Parathyroid adenoma (tissue), 2 donors: ENCODE measurements around the gene SPOCK1.

Experiments used
- H2AFZ ChIP-seq: fragments of 300-600 bp; sonication (generic); one replicate; pipeline ENCODE4 v1.7.0; 2017; ENCODE audit warnings: antibody characterized with exemption, mild to moderate bottlenecking
- H3K27ac ChIP-seq: fragments of 300-600 bp; sonication (generic); one replicate; pipeline ENCODE4 v1.7.0; 2017
- H3K27me3 ChIP-seq: fragments of 300-600 bp; sonication (generic); one replicate; pipeline ENCODE4 v1.7.0; 2017; ENCODE audit warnings: low read length; ENCODE audit not compliant: control insufficient read depth, insufficient read depth
- H3K36me3 ChIP-seq: fragments of 300-600 bp; sonication (generic); one replicate; pipeline ENCODE4 v1.7.0; 2017; ENCODE audit warnings: low read length; ENCODE audit not compliant: control insufficient read depth, insufficient read depth
- H3K4me1 ChIP-seq: fragments of 300-600 bp; sonication (generic); one replicate; pipeline ENCODE4 v1.7.0; 2017; ENCODE audit warnings: control low read depth
- H3K4me2 ChIP-seq: fragments of 300-600 bp; sonication (generic); one replicate; pipeline ENCODE4 v1.7.0; 2017; ENCODE audit warnings: low read length
- H3K4me3 ChIP-seq: fragments of 300-600 bp; sonication (generic); one replicate; pipeline ENCODE4 v1.7.0; 2017; ENCODE audit warnings: low read depth, low read length
- H3K79me2 ChIP-seq: fragments of 300-600 bp; sonication (generic); one replicate; pipeline ENCODE4 v1.7.0; 2017; ENCODE audit warnings: control low read depth
- H3K9ac ChIP-seq: fragments of 300-600 bp; sonication (generic); one replicate; pipeline ENCODE4 v1.7.0; 2017; ENCODE audit warnings: mild to moderate bottlenecking
- H3K9me3 ChIP-seq: fragments of 300-600 bp; sonication (generic); one replicate; pipeline ENCODE4 v1.7.0; 2017; ENCODE audit warnings: low read length; ENCODE audit not compliant: control insufficient read depth
- CTCF ChIP-seq: fragments of 300-600 bp; sonication (generic); IDR thresholded peaks from one replicate; pipeline ENCODE4 v1.7.0; 2017; ENCODE audit warnings: antibody characterized with exemption, mild to moderate bottlenecking
- donor health status: primary hyperparathyroidism.

SPOCK1 gene

GRCh38 chr5:137190031-137190430 lies 309.1 kb downstream of the SPOCK1 start:
- Histone ChIP-seq H2AFZ (no peak overlapping the region), H3K27me3 (no peaks in the 10 kb centered on the region), H3K27ac (no peak overlapping the region), H3K79me2 (no peaks in the 10 kb centered on the region), H3K4me3 (no peak overlapping the region), H3K9ac (no peak overlapping the region), H3K36me3 (no peaks in the 10 kb centered on the region), H3K4me2 (no peak overlapping the region), H3K9me3 (no peaks in the 10 kb centered on the region), H3K4me1 (no peaks in the 10 kb centered on the region)
- no peak for TF ChIP-seq CTCF

- Histone ChIP-seq H3K79me2 (no peaks in the 10 kb centered on the region), H3K9ac (no peak overlapping the region), H3K4me1 (no peaks in the 10 kb centered on the region), H3K27me3 (no peaks in the 10 kb centered on the region), H2AFZ (no peak overlapping the region), H3K27ac (no peak overlapping the region), H3K4me2 (no peak overlapping the region), H3K36me3 (no peaks in the 10 kb centered on the region), H3K9me3 (no peaks in the 10 kb centered on the region), H3K4me3 (no peak overlapping the region)
- no peak for TF ChIP-seq CTCF
Observed at GRCh38 chr5:137188566-137188965, 310.6 kb downstream of the SPOCK1 start.

GRCh38 chr5:137186759-137187461 lies 312.2 kb downstream of the SPOCK1 start:
- Histone ChIP-seq H3K27ac (no peak overlapping the region), H3K27me3 (no peaks in the 10 kb centered on the region)
- no peak for TF ChIP-seq CTCF

GRCh38 chr5:137185193-137185592 lies 313.9 kb downstream of the SPOCK1 start:
- H3K9ac ChIP-seq: no peak overlapping the region
- TF ChIP-seq CTCF: no peak
- H3K27ac ChIP-seq: no peak overlapping the region
- no peak overlapping the region for H3K4me3 ChIP-seq
- H3K4me2 ChIP-seq: no peak overlapping the region
- peaks cover 3% of the 10 kb centered on the region for H3K4me1 ChIP-seq
- H3K36me3 ChIP-seq: no peaks in the 10 kb centered on the region
- H3K79me2 ChIP-seq: no peaks in the 10 kb centered on the region
- H3K9me3 ChIP-seq: no peaks in the 10 kb centered on the region
- no peak overlapping the region for H2AFZ ChIP-seq
- no peaks in the 10 kb centered on the region for H3K27me3 ChIP-seq

More at GRCh38 chr5:137186759-137187461, 312.2 kb downstream of the SPOCK1 start:
- Histone ChIP-seq H3K36me3 (no peaks in the 10 kb centered on the region), H3K4me1 (peaks cover 3% of the 10 kb centered on the region), H3K79me2 (no peaks in the 10 kb centered on the region), H3K4me2 (no peak overlapping the region), H3K4me3 (no peak overlapping the region), H2AFZ (no peak overlapping the region), H3K9me3 (no peaks in the 10 kb centered on the region), H3K9ac (no peak overlapping the region)

- Histone ChIP-seq H3K9ac (no peak overlapping the region), H3K4me3 (no peak overlapping the region), H3K79me2 (no peaks in the 10 kb centered on the region), H3K4me2 (no peak overlapping the region), H3K36me3 (no peaks in the 10 kb centered on the region), H2AFZ (no peak overlapping the region), H3K27me3 (no peaks in the 10 kb centered on the region), H3K9me3 (no peaks in the 10 kb centered on the region), H3K4me1 (peaks cover 3% of the 10 kb centered on the region), H3K27ac (no peak overlapping the region)
- no peak for TF ChIP-seq CTCF
Observed at GRCh38 chr5:137184734-137185133, 314.4 kb downstream of the SPOCK1 start.
